ENCODE results near the gene OR5T3.
"Not testable (repeated sequence)": the region's sequence is repeated elsewhere in the genome, so short reads cannot be mapped to it uniquely, and the experiment has no call there.

The OR5T3 gene

GRCh38 chr11:56251954-56252353, at the start of gene OR5T3:
TSS of gene OR5T3 (plus strand) at chr11:56252254. CDS start at chr11:56252254, 0 bp downstream.
- in situ Hi-C loops (cut with MboI; ENCODE audit: low sequenced_read_pairs, unreplicated experiment): no loop called here

DNA sequence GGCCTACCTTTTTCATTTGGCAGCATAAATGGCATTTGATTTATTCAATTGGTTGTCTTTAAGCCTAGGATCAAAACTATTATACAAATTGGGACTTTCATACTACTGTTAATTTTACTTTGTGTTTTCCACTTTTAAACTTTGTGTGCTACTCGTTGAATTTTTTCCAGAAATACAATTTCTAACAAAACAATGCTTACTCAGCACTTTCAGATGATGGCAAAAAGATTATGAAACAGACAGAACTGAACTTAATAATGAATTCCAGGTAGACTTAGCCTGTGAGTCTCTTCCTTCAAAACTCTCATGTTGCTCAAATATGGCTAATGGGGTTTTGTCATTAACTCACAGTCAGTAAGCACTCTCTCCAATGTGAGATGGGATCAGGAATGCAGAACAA, 44.3 kb upstream of the OR5T3 start:
- in situ Hi-C loops (cut with MboI; ENCODE audit: low sequenced_read_pairs, unreplicated experiment): no loop called here
- no peak for DNase-seq (ENCODE audit: low spot score)
- TF ChIP-seq, protein P1, sequence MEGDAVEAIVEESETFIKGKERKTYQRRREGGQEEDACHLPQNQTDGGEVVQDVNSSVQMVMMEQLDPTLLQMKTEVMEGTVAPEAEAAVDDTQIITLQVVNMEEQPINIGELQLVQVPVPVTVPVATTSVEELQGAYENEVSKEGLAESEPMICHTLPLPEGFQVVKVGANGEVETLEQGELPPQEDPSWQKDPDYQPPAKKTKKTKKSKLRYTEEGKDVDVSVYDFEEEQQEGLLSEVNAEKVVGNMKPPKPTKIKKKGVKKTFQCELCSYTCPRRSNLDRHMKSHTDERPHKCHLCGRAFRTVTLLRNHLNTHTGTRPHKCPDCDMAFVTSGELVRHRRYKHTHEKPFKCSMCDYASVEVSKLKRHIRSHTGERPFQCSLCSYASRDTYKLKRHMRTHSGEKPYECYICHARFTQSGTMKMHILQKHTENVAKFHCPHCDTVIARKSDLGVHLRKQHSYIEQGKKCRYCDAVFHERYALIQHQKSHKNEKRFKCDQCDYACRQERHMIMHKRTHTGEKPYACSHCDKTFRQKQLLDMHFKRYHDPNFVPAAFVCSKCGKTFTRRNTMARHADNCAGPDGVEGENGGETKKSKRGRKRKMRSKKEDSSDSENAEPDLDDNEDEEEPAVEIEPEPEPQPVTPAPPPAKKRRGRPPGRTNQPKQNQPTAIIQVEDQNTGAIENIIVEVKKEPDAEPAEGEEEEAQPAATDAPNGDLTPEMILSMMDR (IDR thresholded peaks at IDR 0.05; ENCODE audit: borderline replicate concordance, control extremely low read depth, extremely low read depth, insufficient read depth, missing control alignments): no peak

More at GRCh38 chr11:56251954-56252353, at the start of gene OR5T3:
- no peak for DNase-seq (ENCODE audit: low spot score)
- TF ChIP-seq, protein P1 (IDR thresholded peaks at IDR 0.05; ENCODE audit: borderline replicate concordance, control extremely low read depth, extremely low read depth, insufficient read depth, missing control alignments): no peak

GRCh38 chr11:56214537-56214936, 37.5 kb upstream of the OR5T3 start:
- TF ChIP-seq, protein P1 (IDR thresholded peaks at IDR 0.05; ENCODE audit: borderline replicate concordance, control extremely low read depth, extremely low read depth, insufficient read depth, missing control alignments): no peak
- in situ Hi-C loops (cut with MboI; ENCODE audit: low sequenced_read_pairs, unreplicated experiment): no loop called here
- DNase-seq (ENCODE audit: low spot score): no peak

DNA sequence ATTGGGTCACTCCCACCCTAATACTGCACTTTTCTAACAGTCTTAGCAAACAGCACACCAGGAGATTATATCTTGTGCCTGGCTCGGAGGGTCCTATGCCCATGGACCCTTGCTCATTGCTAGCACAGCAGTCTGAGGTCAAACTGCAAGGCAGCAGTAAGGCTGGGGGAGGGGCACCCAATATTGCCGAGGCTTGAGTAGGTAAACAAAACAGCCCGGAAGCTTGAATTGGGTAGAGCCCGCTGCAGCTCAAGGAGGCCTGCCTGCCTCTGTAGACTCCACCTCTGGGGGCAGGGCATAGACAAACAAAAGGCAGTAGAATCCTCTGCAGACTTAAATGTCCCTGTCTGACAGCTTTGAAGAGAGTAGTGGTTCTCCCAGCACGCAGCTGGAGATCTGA, 32.3 kb upstream of the OR5T3 start:
- DNase-seq (ENCODE audit: low spot score); in situ Hi-C loops (cut with MboI; ENCODE audit: low sequenced_read_pairs, unreplicated experiment): not testable (repeated sequence)

DNA sequence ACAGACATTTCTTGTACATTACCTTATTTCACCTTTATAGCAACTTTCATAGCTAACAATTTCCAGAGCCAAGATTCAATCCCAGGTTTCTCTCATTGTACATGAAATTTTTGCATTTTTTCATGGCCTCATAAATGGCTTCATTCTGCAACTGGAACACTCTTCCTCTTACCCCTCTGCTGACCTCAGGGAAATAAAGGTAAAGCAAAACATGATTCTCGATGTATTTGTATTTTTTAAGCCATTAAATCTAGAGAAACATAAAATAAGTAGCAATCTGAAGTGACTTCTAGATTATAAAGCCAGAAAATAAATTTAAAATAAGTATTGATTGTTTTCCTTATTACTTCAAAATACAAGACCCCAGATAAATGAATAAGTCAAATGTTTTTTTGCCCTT, 17.9 kb upstream of the OR5T3 start, which contains the start of gene OR5T2:
Gene OR5T2 (minus strand): TSS at position 101 of the 400 bp plus-strand sequence. CDS start 1,193 bp downstream, outside the sequence.
- DNase-seq (ENCODE audit: low spot score): no peak
- in situ Hi-C loops (cut with MboI; ENCODE audit: low sequenced_read_pairs, unreplicated experiment): no loop called here
- TF ChIP-seq, protein P1 (IDR thresholded peaks at IDR 0.05; ENCODE audit: borderline replicate concordance, control extremely low read depth, extremely low read depth, insufficient read depth, missing control alignments): no peak

- no peak for DNase-seq (ENCODE audit: low spot score)
- TF ChIP-seq, protein P1 (IDR thresholded peaks at IDR 0.05; ENCODE audit: borderline replicate concordance, control extremely low read depth, extremely low read depth, insufficient read depth, missing control alignments): no peak
- in situ Hi-C loops (cut with MboI; ENCODE audit: low sequenced_read_pairs, unreplicated experiment): no loop called here
Observed at GRCh38 chr11:56271092-56271491, 19.0 kb downstream of the OR5T3 start.

DNA sequence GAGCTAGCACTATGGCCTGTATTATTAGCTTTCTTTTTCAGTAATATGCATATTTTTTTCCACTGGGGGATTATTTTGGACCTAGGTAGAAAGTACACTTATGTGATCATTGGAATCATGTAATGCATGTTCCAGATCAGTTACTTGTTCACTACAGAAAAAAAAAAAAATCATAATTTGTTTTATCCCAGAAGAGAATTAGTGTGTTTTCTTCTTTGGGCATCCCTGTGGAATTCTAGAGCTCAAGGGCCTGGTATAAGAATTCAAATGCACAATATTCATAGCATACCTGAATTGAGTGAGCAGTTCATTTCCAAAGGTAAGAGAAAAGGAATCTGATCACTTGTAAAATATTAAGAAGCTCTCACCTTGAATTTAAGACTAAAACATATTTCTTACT, 21.8 kb downstream of the OR5T3 start, which contains the start of gene OR5T1:
Gene OR5T1 (plus strand): TSS at position 301 of the 400 bp plus-strand sequence. CDS start 1,485 bp downstream, outside the sequence.
- TF ChIP-seq, protein P1 (IDR thresholded peaks at IDR 0.05; ENCODE audit: borderline replicate concordance, control extremely low read depth, extremely low read depth, insufficient read depth, missing control alignments): no peak
- no peak for DNase-seq (ENCODE audit: low spot score)
- in situ Hi-C loops (cut with MboI; ENCODE audit: low sequenced_read_pairs, unreplicated experiment): no loop called here
